ENCODE data around the gene BBS4. TPM values are rescaled to one million over a fixed set of nuclear protein-coding genes. Genes with fewer than 3 reads are reported as not detected.

Gene BBS4, protein sequence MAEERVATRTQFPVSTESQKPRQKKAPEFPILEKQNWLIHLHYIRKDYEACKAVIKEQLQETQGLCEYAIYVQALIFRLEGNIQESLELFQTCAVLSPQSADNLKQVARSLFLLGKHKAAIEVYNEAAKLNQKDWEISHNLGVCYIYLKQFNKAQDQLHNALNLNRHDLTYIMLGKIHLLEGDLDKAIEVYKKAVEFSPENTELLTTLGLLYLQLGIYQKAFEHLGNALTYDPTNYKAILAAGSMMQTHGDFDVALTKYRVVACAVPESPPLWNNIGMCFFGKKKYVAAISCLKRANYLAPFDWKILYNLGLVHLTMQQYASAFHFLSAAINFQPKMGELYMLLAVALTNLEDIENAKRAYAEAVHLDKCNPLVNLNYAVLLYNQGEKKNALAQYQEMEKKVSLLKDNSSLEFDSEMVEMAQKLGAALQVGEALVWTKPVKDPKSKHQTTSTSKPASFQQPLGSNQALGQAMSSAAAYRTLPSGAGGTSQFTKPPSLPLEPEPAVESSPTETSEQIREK
- 13.2 and 18.4 TPM in 2 replicates for total RNA-seq

DNA sequence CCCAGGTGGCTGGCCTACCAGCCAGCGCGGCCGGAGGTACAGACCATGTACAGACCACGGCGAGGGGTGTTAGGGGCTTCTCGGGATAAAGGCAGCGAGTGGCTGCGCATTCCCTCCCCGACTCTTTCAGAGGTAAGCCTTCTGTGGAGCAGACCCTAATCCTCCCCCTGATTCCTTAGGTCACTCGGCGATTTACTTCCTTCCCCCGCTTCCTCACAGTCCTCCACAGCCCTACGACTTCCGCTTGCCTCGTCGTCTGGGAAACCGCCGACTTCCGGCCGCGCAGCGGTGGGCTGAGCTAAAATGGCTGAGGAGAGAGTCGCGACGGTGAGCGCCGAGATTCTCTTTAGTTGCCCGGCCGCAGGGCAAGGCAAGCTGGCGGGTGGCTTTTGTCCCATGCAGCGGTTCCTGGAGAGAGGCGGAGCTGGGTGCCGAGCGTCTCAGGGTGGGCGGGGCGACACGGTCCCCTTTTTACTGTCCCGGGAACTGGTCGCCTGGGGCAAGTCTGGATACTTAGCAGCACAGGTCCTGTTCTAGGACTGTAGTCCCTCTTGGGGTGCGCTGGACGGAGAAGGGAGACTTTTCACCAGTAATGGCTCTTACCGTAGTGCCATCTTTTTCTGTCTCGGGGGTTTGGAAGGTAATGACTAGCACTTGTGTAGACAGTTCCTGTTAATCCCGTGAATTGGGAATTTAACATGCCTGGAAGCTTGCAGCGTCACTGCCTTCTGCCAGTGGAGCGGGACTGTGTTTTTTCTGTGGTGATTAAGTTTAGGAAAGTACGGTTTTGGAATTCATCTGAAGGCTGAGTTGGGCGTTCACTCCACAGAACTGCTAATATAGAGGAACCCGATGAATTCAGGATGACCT lies at the start of gene BBS4, which contains the start of gene HIGD2B:
Gene BBS4 (plus strand): TSS at position 283 of the 870 bp plus-strand sequence. CDS start 21 bp downstream, at position 304.
Gene HIGD2B (minus strand): TSS at position 258 of the 870 bp plus-strand sequence. CDS start 9,808 bp downstream, outside the sequence.

GRCh38 chr15:72654397-72654796 lies 31.6 kb upstream of the BBS4 start, which contains the start of gene GOLGA6B:
Gene GOLGA6B, plus strand, starts transcription at chr15:72654697. Its CDS starts 41 bp downstream, at chr15:72654738.

GRCh38 chr15:72783640-72784455 lies 97.8 kb downstream of the BBS4 start, which contains the start of gene ADPGK:
Gene ADPGK, minus strand, starts transcription at chr15:72783758. Its CDS starts 67 bp downstream, at chr15:72783691.

Other genes with a start within 250 kb of the BBS4 start
- gene ARIH1, start 211.9 kb upstream of the BBS4 start, total RNA-seq = 21.7 and 22.4 TPM in 2 replicates
- gene GOLGA6B, start 31.5 kb upstream of the BBS4 start, total RNA-seq = not detected in 2 replicates
- gene HIGD2B, start within 50 bp of the BBS4 start, total RNA-seq = not detected in 2 replicates
- gene ADPGK, start 97.6 kb downstream of the BBS4 start, total RNA-seq = 46.9 and 47.6 TPM in 2 replicates